GM12878 (cell line): ENCODE data around the gene ICAM4. TPM values are rescaled to one million over a fixed set of nuclear protein-coding genes. Genes with fewer than 3 reads are reported as not detected.
A peak's percentile ranks its signal among the peaks of the same experiment; 100 is the strongest.

Experiments used
- ATF3 ChIP-seq: IDR thresholded peaks from 2 replicates; pipeline ENCODE4 v1.6.1; 2011; ENCODE audit warnings: low read depth, mild to moderate bottlenecking, low read length, moderate library complexity, borderline replicate concordance; ENCODE audit errors: extremely low read depth
- BMI1 ChIP-seq: fragments of 450-650 bp; IDR thresholded peaks from 2 replicates; pipeline ENCODE4 v1.6.1; 2016; ENCODE audit warnings: mild to moderate bottlenecking, moderate library complexity, borderline replicate concordance
- CBFB ChIP-seq: IDR thresholded peaks from 2 replicates; pipeline ENCODE4 v1.6.1; 2016; ENCODE audit warnings: antibody characterized with exemption, low read depth
- CREB1 ChIP-seq: IDR thresholded peaks from 2 replicates; pipeline ENCODE4 v1.6.1; 2012; ENCODE audit warnings: low read depth, mild to moderate bottlenecking, inconsistent platforms
- CTCF ChIP-seq, 3 experiments: IDR thresholded peaks in 2 of 3; conservative IDR thresholded peaks in 1 of 3; 2 replicates each; pipeline ENCODE4 v1.5.1; 2011; ENCODE audit warnings: low read depth in 3 of 3, low read length in 3 of 3, mild to moderate bottlenecking in 3 of 3, control low read depth in 2 of 3, moderate library complexity in 2 of 3, inconsistent platforms in 1 of 3, mixed read lengths in 1 of 3; ENCODE audit not compliant: control insufficient read depth in 2 of 3, insufficient read depth in 1 of 3; ENCODE audit errors: extremely low read depth in 1 of 3
- E2F4 ChIP-seq: IDR thresholded peaks from 2 replicates; pipeline ENCODE4 v1.6.1; 2012; ENCODE audit warnings: low read depth, low read length, improper control_type of control experiment
- HDAC6 ChIP-seq: fragments of 200-600 bp; sonication (generic); IDR thresholded peaks from one replicate; pipeline ENCODE4 v1.8.0; 2017; ENCODE audit warnings: antibody characterized with exemption; ENCODE audit not compliant: unreplicated experiment
- IKZF2 ChIP-seq, 2 experiments: fragments of 450-650 bp; IDR thresholded peaks; 2 replicates each; pipeline ENCODE4 v1.6.1; 2017; ENCODE audit warnings: mild to moderate bottlenecking in 2 of 2, moderate library complexity in 2 of 2
- IRF3 ChIP-seq: fragments of 450-650 bp; IDR thresholded peaks from 2 replicates; pipeline ENCODE4 v1.6.1; 2014; ENCODE audit warnings: mild to moderate bottlenecking
- MLLT1 ChIP-seq: fragments of 450-650 bp; IDR thresholded peaks from 2 replicates; pipeline ENCODE4 v1.6.1; 2016; ENCODE audit warnings: mild to moderate bottlenecking
- MXI1 ChIP-seq: fragments of 150-350 bp; IDR thresholded peaks from 2 replicates; pipeline ENCODE4 v1.6.1; 2011; ENCODE audit warnings: low read depth, mild to moderate bottlenecking, inconsistent platforms, low read length, improper control_type of control experiment
- MYB ChIP-seq: fragments of 150-350 bp; IDR thresholded peaks from 2 replicates; pipeline ENCODE4 v1.6.1; 2014; ENCODE audit warnings: mild to moderate bottlenecking, low read depth, low read length, borderline replicate concordance
- NBN ChIP-seq: fragments of 450-650 bp; IDR thresholded peaks from 2 replicates; pipeline ENCODE4 v1.6.1; 2016
- NRF1 ChIP-seq: conservative IDR thresholded peaks from 2 replicates; pipeline ENCODE4 v1.6.1; 2011; ENCODE audit warnings: mild to moderate bottlenecking, low read depth, low read length, improper control_type of control experiment
- POLR2AphosphoS5 ChIP-seq: IDR thresholded peaks from 2 replicates; pipeline ENCODE4 v1.6.1; 2011; ENCODE audit warnings: mild to moderate bottlenecking, low read length, inconsistent platforms
- RELA ChIP-seq: fragments of 450-650 bp; IDR thresholded peaks from 2 replicates; pipeline ENCODE4 v1.8.0; 2014; ENCODE audit warnings: borderline replicate concordance; ENCODE audit not compliant: partially characterized antibody
- SMAD5 ChIP-seq: IDR thresholded peaks from 2 replicates; pipeline ENCODE4 v1.6.1; 2016; ENCODE audit warnings: antibody characterized with exemption, low read depth
- TAF1 ChIP-seq: IDR thresholded peaks from 2 replicates; pipeline ENCODE4 v1.6.1; 2011; ENCODE audit warnings: mild to moderate bottlenecking, low read depth, low read length, borderline replicate concordance
- TBL1XR1 ChIP-seq: IDR thresholded peaks from 2 replicates; pipeline ENCODE4 v1.6.1; 2012; ENCODE audit warnings: low read depth, low read length, improper control_type of control experiment
- TCF3 ChIP-seq: IDR thresholded peaks from 2 replicates; pipeline ENCODE4 v1.6.1; 2012; ENCODE audit warnings: low read depth, mild to moderate bottlenecking, low read length, borderline replicate concordance; ENCODE audit not compliant: insufficient read depth
- USF1 ChIP-seq: IDR thresholded peaks from 2 replicates; pipeline ENCODE4 v1.6.1; 2011; ENCODE audit warnings: borderline replicate concordance, low read depth, mild to moderate bottlenecking, moderate library complexity, mixed read lengths, low read length; ENCODE audit not compliant: insufficient read depth; ENCODE audit errors: extremely low read length
- polyA plus RNA-seq, 11 experiments: library from polyadenylated mRNA; depleted of rRNA in 4 of 11; unstranded in 6 of 11; stranded (reverse) in 5 of 11; fragments of >200 nt; fragmentation: Nextera tagmentation in 4 of 11; fragmentation: Illumina TruSeq in 1 of 11; extraction: Ambion mirVana in 4 of 11; extraction: Trizol in 1 of 11; gene quantifications; 1 replicate in 1 of 11; 2 replicates in 10 of 11; pipeline versions ENCODE4 v1.2.1 to v1.2.3, GENCODE V29; 2011 to 2016; ENCODE audit warnings: inconsistent platforms in 2 of 11, missing spikeins in 2 of 11, low read depth in 1 of 11
- total RNA-seq, 4 experiments: library from RNA; depleted of rRNA in 3 of 4; stranded (reverse); fragments of >200 nt in 3 of 4; fragmentation: Illumina TruSeq in 1 of 4; extraction: Trizol in 1 of 4; gene quantifications; 2 replicates each; pipeline versions ENCODE4 v1.2.1 to v1.2.3, GENCODE V29; 2013 to 2021

The ICAM4 gene
- total and polyA plus RNA-seq, 10 of the 15 experiments (the other 5 are each of a cell fraction or from before 2014, with no cell fraction given): 0.31 to 5.1 (median 1.7) TPM

- TF ChIP-seq MLLT1 (no peak), BMI1 (no peak), NBN (no peak), MYB (no peak), TCF3 (no peak; the same call in 1 of the 2 replicates), CTCF (IDR thresholded peaks at IDR 0.05 in 2 of 3, conservative IDR thresholded peaks at IDR 0.05 in 1 of 3; ENCODE audit: control insufficient read depth in 2 of 3, extremely low read depth in 1 of 3, insufficient read depth in 1 of 3, low read depth in 3 of 3, low read length in 3 of 3) (no peak), TAF1 (no peak), USF1 (peak; percentile 75), CBFB (no peak), NRF1 (no peak), ATF3 (0 out of 2 replicates have a peak, but pooled peaks have one; percentile 21), IKZF2 (IDR thresholded peaks at IDR 0.05) (peak in 1 of 2 experiments; percentile 15; a peak in 1 of 4 replicates), E2F4 (no peak), POLR2AphosphoS5 (peak; percentile 4; the same call in 1 of the 2 replicates), CREB1 (peak; percentile 47; the same call in 1 of the 2 replicates), RELA (no peak), HDAC6 (no peak), IRF3 (no peak), MXI1 (no peak), TBL1XR1 (no peak), SMAD5 (peak; percentile 7; the same call in 1 of the 2 replicates)
These were observed at the start of gene ICAM4 (continued) for GRCh38 chr19:10286803-10287737.
